Stimulated activated CD4-positive, alpha-beta T cell treated with anti-CD3 and anti-CD28 coated beads, TNF-alpha, amount 100 ng/mL, for 4 hours (primary cell): ENCODE measurements around the gene MPST.
"Not testable (repeated sequence)": the region's sequence is repeated elsewhere in the genome, so short reads cannot be mapped to it uniquely, and the experiment has no call there.

ENCODE experiments used
- DNase-seq, 3 experiments: peaks; one replicate each; pipeline ENCODE4 v3.0.0-alpha.2; 2020; ENCODE audit warnings: low read depth in 3 of 3

Gene MPST

DNA sequence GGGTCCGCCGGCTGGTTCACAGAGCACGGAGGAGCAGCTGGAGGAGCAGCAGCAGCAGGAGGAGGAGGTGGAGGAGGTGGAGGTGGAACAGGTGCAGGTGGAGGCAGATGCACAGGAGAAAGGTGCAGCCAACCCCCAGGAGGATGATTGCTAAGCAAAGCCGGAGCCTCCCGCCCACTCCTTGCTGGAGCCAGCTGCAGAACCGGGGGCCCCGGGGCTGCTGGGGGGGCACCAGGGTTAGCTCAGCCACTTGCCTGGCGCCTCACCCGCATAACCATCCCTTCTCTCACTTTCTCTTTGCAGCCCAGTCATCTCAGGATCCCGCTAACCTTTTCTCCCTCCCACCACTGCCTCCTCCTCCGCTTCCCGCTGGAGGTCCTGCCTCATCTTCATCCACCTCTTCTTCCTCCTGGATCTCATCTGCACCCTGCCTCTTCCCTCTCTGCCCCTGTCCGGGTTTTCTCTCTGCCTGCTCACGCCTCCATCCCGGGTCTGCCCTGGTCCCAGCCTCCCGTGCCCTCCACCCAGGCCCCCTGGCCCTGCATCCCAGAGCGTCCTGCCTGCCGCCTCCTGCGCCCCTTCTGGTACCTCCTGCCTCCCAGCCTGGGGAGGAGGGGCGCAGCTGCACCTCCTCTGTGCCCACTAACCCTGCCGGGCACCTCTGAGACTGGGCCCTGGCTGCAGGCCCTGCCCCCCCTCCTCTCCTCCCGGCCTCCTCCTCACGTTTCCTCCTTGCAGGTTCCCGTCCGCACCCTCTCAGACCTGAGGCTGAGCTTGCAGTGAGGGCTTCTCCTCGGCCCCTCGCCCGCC is 41.5 kb downstream of the MPST start:
- DNase-seq, result no peak

DNA sequence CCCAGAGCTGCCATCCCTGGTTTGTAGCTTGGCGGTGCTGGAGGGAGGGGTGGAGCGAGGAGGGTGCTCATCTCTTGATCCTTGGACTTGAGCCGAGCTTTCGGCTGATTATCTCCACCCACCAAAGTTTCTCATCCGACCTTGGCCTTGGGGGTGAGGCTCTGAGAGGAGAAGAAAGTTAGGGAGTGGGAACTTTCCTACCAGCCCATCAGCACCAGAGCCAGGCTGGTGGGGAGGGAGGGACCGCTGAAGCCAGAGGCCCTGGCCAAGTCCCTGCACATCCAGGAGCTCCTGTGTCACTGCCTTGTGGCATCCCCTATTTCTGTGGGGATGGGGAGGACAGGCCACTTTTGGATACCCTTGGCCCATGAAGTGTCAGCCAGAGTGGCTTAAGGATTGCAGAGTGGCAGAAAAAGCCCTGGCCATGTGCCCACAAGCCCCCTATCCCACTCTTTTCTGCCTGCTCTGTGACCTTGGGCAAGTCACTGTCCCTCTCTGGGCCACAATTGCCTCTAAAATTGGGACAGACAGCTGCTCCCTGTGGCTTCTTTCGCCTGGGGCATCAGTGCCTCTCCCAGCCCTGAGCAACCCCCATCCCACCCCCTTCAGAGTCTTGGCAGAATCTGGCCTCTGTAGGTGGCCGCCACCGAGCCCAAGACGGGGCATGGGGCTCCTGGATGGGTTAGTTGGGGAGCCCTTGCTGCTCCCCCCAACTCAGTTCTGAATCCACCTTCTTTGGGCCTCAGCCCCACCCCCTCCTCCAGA is 42.3 kb downstream of the MPST start:
- no peak for DNase-seq

GRCh38 chr22:37062376-37062675 is 42.8 kb downstream of the MPST start:
- DNase-seq, result no peak

- DNase-seq, result no peak
These were observed 43.3 kb downstream of the MPST start for GRCh38 chr22:37062702-37063381.

DNA sequence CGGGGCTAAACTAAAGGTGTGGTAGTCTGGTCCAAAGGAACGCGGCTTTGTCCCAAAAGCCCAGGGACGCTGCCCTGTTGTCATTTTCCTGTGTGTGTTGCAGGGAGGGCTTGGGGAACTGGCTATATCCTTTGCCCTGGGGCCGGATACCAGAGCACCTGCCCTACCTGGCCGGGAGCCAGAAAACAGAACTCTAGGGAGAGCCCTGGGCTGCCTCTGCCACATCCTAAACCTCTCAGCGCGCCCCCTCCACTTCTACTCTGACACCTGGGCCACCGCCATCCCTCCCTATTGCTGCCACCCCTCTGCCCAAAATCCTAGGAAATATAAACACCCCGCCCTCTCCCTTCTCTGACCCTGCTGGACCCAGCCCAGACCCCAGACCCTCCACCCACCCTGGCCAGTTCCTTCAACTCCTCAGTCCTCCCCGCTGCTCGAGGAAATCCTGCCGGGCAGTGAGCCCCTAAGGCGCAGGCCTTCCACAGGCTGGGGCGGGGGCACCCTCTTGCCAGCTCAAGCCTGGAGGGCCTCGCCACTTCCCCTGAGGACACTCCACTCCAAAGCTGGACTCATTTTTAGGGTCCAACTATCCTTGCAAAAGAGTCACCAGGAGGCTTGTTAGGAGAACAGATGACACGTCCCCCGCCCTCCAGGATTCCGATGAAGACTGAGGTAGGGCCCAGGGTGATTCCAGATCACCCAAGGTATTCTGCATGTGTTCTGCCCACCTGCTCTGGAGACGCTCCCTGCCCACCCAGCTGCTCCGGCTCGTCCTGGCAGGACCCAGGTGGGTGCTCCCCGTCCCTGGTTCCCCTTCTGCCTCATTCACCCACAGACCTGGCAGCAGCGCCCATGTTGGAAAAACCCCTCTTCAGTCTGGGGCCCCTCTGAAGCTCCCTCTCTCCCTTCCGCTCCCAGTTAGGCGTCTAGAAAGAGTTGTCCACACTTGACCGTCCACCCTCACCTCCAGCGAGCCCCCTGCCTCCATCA is 44.2 kb downstream of the MPST start:
- DNase-seq, result no peak

- DNase-seq, result no peak
These were observed 45.0 kb downstream of the MPST start for GRCh38 chr22:37064553-37064952.

DNA sequence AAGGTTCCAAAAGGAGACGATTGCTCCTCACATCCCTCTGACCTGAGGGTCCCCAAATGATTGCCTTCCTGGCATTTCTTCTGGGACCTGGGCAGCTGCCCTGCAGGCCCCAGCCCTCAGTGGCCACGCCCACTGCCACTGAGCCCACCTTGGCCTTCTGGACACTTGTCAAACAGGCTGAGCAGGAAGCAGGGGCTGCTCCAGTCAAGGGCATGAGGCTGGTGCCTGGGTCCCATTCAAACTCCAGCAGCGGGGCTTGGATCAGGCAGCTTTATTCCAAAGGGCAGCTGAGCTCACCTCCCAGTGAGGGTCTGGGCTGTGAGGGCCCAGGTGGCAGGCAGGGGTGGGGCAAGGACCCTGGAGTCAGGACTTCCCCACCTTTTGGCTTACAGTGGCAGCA is 45.6 kb downstream of the MPST start:
- no peak for DNase-seq

GRCh38 chr22:37065961-37066360 is 46.4 kb downstream of the MPST start:
- no peak for DNase-seq

DNA sequence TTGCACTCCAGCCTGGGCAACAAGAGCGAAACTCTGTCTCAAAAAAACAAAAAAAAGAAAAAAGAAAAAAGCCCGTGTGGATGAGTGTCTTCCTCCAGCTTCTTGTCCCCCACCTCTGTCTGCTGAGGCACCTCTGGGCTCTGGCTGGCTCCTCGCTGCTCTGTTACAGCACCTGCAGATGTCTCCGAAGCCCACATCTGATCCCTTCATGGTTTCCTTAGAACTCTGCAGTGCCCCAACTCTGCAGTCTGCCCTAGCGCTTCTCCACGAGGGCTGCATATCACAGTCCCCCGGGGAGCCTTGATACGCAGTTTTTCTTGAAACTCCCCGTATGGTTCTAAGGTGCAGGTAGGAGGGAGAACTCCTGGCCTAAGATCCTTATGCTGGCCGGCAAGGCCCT is 47.9 kb downstream of the MPST start:
- DNase-seq, result no peak

GRCh38 chr22:37068859-37069258 is 49.3 kb downstream of the MPST start:
- no peak for DNase-seq

DNA sequence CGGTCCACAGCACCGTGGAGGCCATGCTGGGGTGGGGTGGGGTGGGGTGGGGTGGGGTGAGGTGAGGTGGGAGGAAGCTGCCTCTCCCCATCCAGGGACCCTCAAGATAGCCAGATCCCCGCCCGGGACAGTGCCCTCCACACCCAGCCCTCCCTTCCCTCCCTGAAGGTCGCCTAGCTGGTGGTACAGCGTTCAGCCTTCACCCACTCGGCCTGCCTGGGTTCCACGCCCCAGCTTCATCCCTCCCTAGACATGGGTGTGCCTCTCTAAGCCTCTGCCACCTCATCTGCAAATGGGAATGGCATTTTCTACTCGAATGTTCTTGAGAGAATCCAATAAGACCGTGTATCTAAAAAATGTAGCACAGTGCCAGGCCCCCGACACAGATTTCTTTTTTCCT is 49.8 kb downstream of the MPST start:
- no peak for DNase-seq

DNA sequence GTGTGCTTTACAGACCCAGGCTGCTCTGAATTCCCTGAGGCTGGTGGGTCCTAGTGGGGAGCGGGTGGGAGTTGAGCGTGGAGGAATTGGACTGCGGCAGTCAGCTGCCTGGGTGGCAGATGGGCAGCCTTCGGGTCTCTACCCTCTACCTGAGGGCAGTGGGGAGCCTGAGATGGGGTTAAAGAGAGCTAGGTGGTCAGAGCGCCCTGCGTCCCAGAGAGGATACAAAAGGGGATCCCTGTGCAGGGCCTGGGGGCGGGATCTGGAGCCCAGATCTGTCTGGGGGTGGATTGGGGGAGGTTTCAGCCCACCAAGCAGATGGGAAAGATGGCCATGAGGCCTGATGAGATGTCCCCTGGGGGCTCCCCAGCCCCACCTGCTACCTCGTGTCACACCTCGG is 50.2 kb downstream of the MPST start:
- DNase-seq, result no peak

- no peak for DNase-seq
These were observed 50.8 kb downstream of the MPST start for GRCh38 chr22:37070334-37070733.

GRCh38 chr22:37070744-37071143 is 51.2 kb downstream of the MPST start:
- DNase-seq, result no peak

DNA sequence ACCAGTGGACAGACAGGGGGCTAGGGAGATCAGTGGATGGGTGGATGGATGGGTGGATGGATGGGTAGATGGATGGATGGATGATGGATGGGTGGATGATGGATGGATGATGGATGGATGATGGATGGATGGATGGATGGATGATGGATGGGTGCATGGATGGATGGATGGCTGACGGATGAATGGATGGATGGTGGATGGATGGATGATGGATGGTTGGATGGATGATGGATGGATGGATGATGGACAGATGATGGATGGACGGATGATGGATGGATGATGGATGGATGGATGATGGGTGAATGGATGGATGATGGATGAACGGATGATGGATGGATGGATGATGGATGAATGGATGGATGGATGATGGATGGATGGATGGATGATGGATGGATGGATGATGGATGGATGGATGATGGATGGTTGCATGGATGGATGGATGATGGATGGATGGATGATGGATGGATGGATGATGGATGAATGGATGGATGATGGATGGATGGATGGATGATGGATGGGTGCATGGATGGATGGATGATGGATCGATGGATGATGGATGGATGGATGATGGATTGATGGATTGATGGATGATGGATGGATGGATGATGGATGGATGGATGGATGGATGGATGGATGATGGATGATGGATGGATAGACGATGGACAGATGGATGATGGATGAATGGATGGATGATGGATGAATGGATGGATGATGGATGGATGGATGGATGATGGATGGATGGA is 52.5 kb downstream of the MPST start:
- not testable (repeated sequence) for DNase-seq

- DNase-seq, result no peak
These were observed 53.1 kb downstream of the MPST start for GRCh38 chr22:37072673-37073072.

- DNase-seq, result no peak
These were observed 55.0 kb downstream of the MPST start for GRCh38 chr22:37074537-37074936.

GRCh38 chr22:37075046-37075445 is 55.5 kb downstream of the MPST start:
- no peak for DNase-seq

- DNase-seq, result no peak
These were observed 56.4 kb downstream of the MPST start for GRCh38 chr22:37075822-37076433.

GRCh38 chr22:37077802-37078448 is 58.4 kb downstream of the MPST start:
- peak; percentile 74 to 92 (median 79) for DNase-seq
